Measurements from ENCODE around the gene PLCG2.

The PLCG2 gene

GRCh38 chr16:81816351-81816750 lies 37.3 kb downstream of the PLCG2 start:
- H3K4me3 ChIP-seq (ENCODE audit: extremely low read depth, insufficient read depth, low read length, poor library complexity, severe bottlenecking) = no peak overlapping the region
- H3K27ac ChIP-seq (ENCODE audit: low read depth, low read length, severe bottlenecking) = no peak overlapping the region
- H3K9me3 ChIP-seq (ENCODE audit: control insufficient read depth, low read length) = no peaks in the 10 kb centered on the region
- no peaks in the 10 kb centered on the region for H3K36me3 ChIP-seq (ENCODE audit: control insufficient read depth, insufficient read depth, low read length)
- peaks cover 4% of the 10 kb centered on the region for H3K4me1 ChIP-seq (ENCODE audit: control insufficient read depth, insufficient read depth, low read length, poor library complexity, severe bottlenecking)
- WGBS, 2 experiments (ENCODE audit: insufficient coverage in 2 of 2) = 85 to 90% methylated on average over 1 to 2 of the region's 2 CpGs

GRCh38 chr16:81816793-81817210 lies 37.7 kb downstream of the PLCG2 start:
- no peaks in the 10 kb centered on the region for H3K36me3 ChIP-seq (ENCODE audit: control insufficient read depth, insufficient read depth, low read length)

GRCh38 chr16:81817296-81817695 lies 38.2 kb downstream of the PLCG2 start:
- H3K36me3 ChIP-seq (ENCODE audit: control insufficient read depth, insufficient read depth, low read length) = no peaks in the 10 kb centered on the region
- no peak overlapping the region for H3K27ac ChIP-seq (ENCODE audit: low read depth, low read length, severe bottlenecking)
- H3K4me3 ChIP-seq (ENCODE audit: extremely low read depth, insufficient read depth, low read length, poor library complexity, severe bottlenecking) = no peak overlapping the region
- H3K4me1 ChIP-seq (ENCODE audit: control insufficient read depth, insufficient read depth, low read length, poor library complexity, severe bottlenecking) = peaks cover 13% of the 10 kb centered on the region
- WGBS, 2 experiments (ENCODE audit: insufficient coverage in 2 of 2) = 96% methylated on average over 5 of the region's 8 CpGs; no CpG with 5 or more reads in 1 of the 2 experiments
- no peaks in the 10 kb centered on the region for H3K9me3 ChIP-seq (ENCODE audit: control insufficient read depth, low read length)

More at GRCh38 chr16:81816793-81817210, 37.7 kb downstream of the PLCG2 start:
- peaks cover 8% of the 10 kb centered on the region for H3K4me1 ChIP-seq (ENCODE audit: control insufficient read depth, insufficient read depth, low read length, poor library complexity, severe bottlenecking)
- WGBS, 2 experiments (ENCODE audit: insufficient coverage in 2 of 2) = 95 to 96% methylated on average over 8 of the region's 8 CpGs
- H3K27ac ChIP-seq (ENCODE audit: low read depth, low read length, severe bottlenecking) = no peak overlapping the region
- H3K9me3 ChIP-seq (ENCODE audit: control insufficient read depth, low read length) = no peaks in the 10 kb centered on the region
- H3K4me3 ChIP-seq (ENCODE audit: extremely low read depth, insufficient read depth, low read length, poor library complexity, severe bottlenecking) = no peak overlapping the region

- Histone ChIP-seq H3K4me1 (ENCODE audit: control insufficient read depth, insufficient read depth, low read length, poor library complexity, severe bottlenecking) (peaks cover 19% of the 10 kb centered on the region), H3K9me3 (ENCODE audit: control insufficient read depth, low read length) (no peaks in the 10 kb centered on the region), H3K4me3 (ENCODE audit: extremely low read depth, insufficient read depth, low read length, poor library complexity, severe bottlenecking) (no peak overlapping the region), H3K36me3 (ENCODE audit: control insufficient read depth, insufficient read depth, low read length) (no peaks in the 10 kb centered on the region), H3K27ac (ENCODE audit: low read depth, low read length, severe bottlenecking) (no peak overlapping the region)
- 72 to 77% methylated on average over 9 to 10 of the region's 12 CpGs for WGBS, 2 experiments (ENCODE audit: insufficient coverage in 2 of 2)
These were observed 38.9 kb downstream of the PLCG2 start for GRCh38 chr16:81817789-81818567.

GRCh38 chr16:81818568-81818896 lies 39.4 kb downstream of the PLCG2 start:
- no peak overlapping the region for H3K27ac ChIP-seq (ENCODE audit: low read depth, low read length, severe bottlenecking)
- no peaks in the 10 kb centered on the region for H3K36me3 ChIP-seq (ENCODE audit: control insufficient read depth, insufficient read depth, low read length)
- H3K4me3 ChIP-seq (ENCODE audit: extremely low read depth, insufficient read depth, low read length, poor library complexity, severe bottlenecking) = no peak overlapping the region
- no peaks in the 10 kb centered on the region for H3K9me3 ChIP-seq (ENCODE audit: control insufficient read depth, low read length)
- H3K4me1 ChIP-seq (ENCODE audit: control insufficient read depth, insufficient read depth, low read length, poor library complexity, severe bottlenecking) = peaks cover 25% of the 10 kb centered on the region
- 80% methylated on average over 1 of the region's 1 CpG; no CpG with 5 or more reads in 1 of the 2 experiments for WGBS, 2 experiments (ENCODE audit: insufficient coverage in 2 of 2)

- Histone ChIP-seq H3K36me3 (ENCODE audit: control insufficient read depth, insufficient read depth, low read length) (no peaks in the 10 kb centered on the region), H3K27ac (ENCODE audit: low read depth, low read length, severe bottlenecking) (no peak overlapping the region), H3K4me3 (ENCODE audit: extremely low read depth, insufficient read depth, low read length, poor library complexity, severe bottlenecking) (no peak overlapping the region), H3K4me1 (ENCODE audit: control insufficient read depth, insufficient read depth, low read length, poor library complexity, severe bottlenecking) (peaks cover 25% of the 10 kb centered on the region), H3K9me3 (ENCODE audit: control insufficient read depth, low read length) (no peaks in the 10 kb centered on the region)
- 81 to 90% methylated on average over 3 to 4 of the region's 4 CpGs for WGBS, 2 experiments (ENCODE audit: insufficient coverage in 2 of 2)
These were observed 39.8 kb downstream of the PLCG2 start for GRCh38 chr16:81818905-81819304.

GRCh38 chr16:81821436-81822128 lies 42.5 kb downstream of the PLCG2 start:
- Histone ChIP-seq H3K4me3 (ENCODE audit: extremely low read depth, insufficient read depth, low read length, poor library complexity, severe bottlenecking) (no peak overlapping the region), H3K4me1 (ENCODE audit: control insufficient read depth, insufficient read depth, low read length, poor library complexity, severe bottlenecking) (peaks cover 25% of the 10 kb centered on the region), H3K27ac (ENCODE audit: low read depth, low read length, severe bottlenecking) (no peak overlapping the region), H3K36me3 (ENCODE audit: control insufficient read depth, insufficient read depth, low read length) (no peaks in the 10 kb centered on the region), H3K9me3 (ENCODE audit: control insufficient read depth, low read length) (no peaks in the 10 kb centered on the region)
- WGBS, 2 experiments (ENCODE audit: insufficient coverage in 2 of 2) = 76 to 91% methylated on average over 8 to 9 of the region's 10 CpGs

- no peaks in the 10 kb centered on the region for H3K9me3 ChIP-seq (ENCODE audit: control insufficient read depth, low read length)
- H3K36me3 ChIP-seq (ENCODE audit: control insufficient read depth, insufficient read depth, low read length) = no peaks in the 10 kb centered on the region
- no peak overlapping the region for H3K4me3 ChIP-seq (ENCODE audit: extremely low read depth, insufficient read depth, low read length, poor library complexity, severe bottlenecking)
- peak overlapping the region; percentile 62 for H3K27ac ChIP-seq (ENCODE audit: low read depth, low read length, severe bottlenecking)
- peaks cover 25% of the 10 kb centered on the region for H3K4me1 ChIP-seq (ENCODE audit: control insufficient read depth, insufficient read depth, low read length, poor library complexity, severe bottlenecking)
- WGBS, 2 experiments (ENCODE audit: insufficient coverage in 2 of 2) = 63 to 69% methylated on average over 7 to 8 of the region's 8 CpGs
These were observed 44.0 kb downstream of the PLCG2 start for GRCh38 chr16:81823111-81823510.

- Histone ChIP-seq H3K27ac (ENCODE audit: low read depth, low read length, severe bottlenecking) (no peak overlapping the region), H3K9me3 (ENCODE audit: control insufficient read depth, low read length) (no peaks in the 10 kb centered on the region), H3K4me3 (ENCODE audit: extremely low read depth, insufficient read depth, low read length, poor library complexity, severe bottlenecking) (no peak overlapping the region), H3K4me1 (ENCODE audit: control insufficient read depth, insufficient read depth, low read length, poor library complexity, severe bottlenecking) (peaks cover 30% of the 10 kb centered on the region), H3K36me3 (ENCODE audit: control insufficient read depth, insufficient read depth, low read length) (no peaks in the 10 kb centered on the region)
- 83 to 100% methylated on average over 1 of the region's 1 CpG for WGBS, 2 experiments (ENCODE audit: insufficient coverage in 2 of 2)
These were observed 44.6 kb downstream of the PLCG2 start for GRCh38 chr16:81823734-81824133.

- H3K36me3 ChIP-seq (ENCODE audit: control insufficient read depth, insufficient read depth, low read length) = no peaks in the 10 kb centered on the region
- H3K4me1 ChIP-seq (ENCODE audit: control insufficient read depth, insufficient read depth, low read length, poor library complexity, severe bottlenecking) = peaks cover 25% of the 10 kb centered on the region
- H3K9me3 ChIP-seq (ENCODE audit: control insufficient read depth, low read length) = no peaks in the 10 kb centered on the region
- WGBS, 2 experiments (ENCODE audit: insufficient coverage in 2 of 2) = 77 to 93% methylated on average over 2 to 3 of the region's 5 CpGs
- no peak overlapping the region for H3K4me3 ChIP-seq (ENCODE audit: extremely low read depth, insufficient read depth, low read length, poor library complexity, severe bottlenecking)
- no peak overlapping the region for H3K27ac ChIP-seq (ENCODE audit: low read depth, low read length, severe bottlenecking)
These were observed 47.4 kb downstream of the PLCG2 start for GRCh38 chr16:81826523-81826922.

Measured in mesodermal cell (in vitro differentiated cells).